Pons (tissue), 1 donor: ENCODE measurements around the gene ZNF232.
"Not testable (repeated sequence)": the region's sequence is repeated elsewhere in the genome, so short reads cannot be mapped to it uniquely, and the experiment has no call there.

Experiments
- DNase-seq: peaks from one replicate; pipeline ENCODE4 v3.0.0-alpha.2; 2016; ENCODE audit warnings: low spot score

The ZNF232 gene

GRCh38 chr17:5097101-5097834 is 14.4 kb downstream of the ZNF232 start:
- no peak for DNase-seq

- no peak for DNase-seq
These were observed 15.0 kb downstream of the ZNF232 start for GRCh38 chr17:5096731-5097100.

DNA sequence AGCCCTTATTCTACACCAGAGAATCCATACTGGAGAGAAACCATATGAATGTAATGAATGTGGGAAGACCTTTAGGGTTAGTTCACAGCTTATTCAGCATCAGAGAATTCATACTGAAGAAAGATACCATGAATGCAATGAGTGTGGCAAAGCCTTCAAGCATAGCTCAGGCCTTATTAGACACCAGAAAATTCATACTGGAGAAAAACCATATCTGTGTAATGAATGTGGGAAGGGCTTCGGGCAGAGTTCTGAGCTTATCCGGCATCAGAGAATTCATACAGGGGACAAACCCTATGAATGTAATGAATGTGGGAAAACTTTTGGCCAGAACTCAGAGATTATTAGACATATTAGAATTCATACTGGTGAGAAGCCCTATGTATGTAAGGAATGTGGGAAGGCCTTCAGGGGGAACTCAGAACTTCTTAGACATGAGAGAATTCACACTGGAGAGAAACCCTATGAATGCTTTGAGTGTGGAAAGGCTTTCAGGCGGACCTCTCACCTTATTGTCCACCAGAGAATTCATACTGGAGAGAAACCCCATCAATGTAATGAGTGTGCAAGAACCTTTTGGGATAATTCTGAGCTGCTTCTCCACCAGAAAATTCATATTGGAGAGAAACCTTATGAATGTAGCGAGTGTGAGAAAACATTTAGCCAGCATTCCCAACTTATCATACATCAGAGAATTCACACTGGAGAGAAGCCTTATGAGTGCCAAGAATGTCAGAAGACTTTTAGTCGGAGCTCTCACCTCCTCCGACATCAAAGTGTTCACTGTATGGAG is 19.3 kb downstream of the ZNF232 start:
- no peak for DNase-seq

DNA sequence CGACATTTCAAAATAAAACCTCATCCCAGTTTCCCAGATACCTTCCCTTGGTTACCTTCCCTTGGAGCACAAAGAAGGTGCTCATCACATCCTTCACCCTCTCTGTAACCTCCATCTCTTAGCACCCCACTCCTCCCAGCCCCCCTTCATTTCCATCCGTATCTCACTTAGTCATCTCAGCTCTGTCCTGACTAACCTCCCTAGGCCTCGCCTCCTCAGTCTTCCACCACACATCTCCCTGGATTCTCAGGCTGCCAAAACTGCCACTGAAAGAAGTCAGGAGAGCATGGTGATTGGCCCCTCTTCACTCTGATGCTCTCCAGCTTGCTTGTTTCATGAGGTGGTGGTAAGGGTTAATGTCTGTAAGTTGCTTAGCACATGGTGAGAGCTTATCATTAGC is 31.1 kb downstream of the ZNF232 start:
- DNase-seq: no peak

- DNase-seq: peak; percentile 68
These were observed 33.3 kb downstream of the ZNF232 start, which contains the start of gene ZFP3 for GRCh38 chr17:5078106-5079028. TSS of gene ZFP3 (plus strand) at chr17:5078467. CDS start at chr17:5091505, 13,038 bp downstream.

DNA sequence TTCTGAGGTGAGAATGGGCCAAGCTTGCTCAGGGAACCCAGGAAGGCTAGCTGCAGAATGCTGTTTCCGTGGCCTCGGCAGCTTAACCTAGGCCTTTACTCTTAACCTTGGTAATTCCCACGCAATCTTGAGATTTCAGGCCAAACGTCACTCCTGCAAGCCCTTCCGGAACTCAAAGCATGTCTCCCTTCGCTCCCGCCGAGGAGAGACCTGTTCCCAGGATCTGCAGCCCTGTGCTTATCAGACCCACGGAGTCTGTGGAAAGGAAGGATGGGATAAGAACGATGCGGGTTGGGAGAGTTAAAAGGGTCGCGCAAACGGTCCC is 33.9 kb downstream of the ZNF232 start:
- DNase-seq: no peak

DNA sequence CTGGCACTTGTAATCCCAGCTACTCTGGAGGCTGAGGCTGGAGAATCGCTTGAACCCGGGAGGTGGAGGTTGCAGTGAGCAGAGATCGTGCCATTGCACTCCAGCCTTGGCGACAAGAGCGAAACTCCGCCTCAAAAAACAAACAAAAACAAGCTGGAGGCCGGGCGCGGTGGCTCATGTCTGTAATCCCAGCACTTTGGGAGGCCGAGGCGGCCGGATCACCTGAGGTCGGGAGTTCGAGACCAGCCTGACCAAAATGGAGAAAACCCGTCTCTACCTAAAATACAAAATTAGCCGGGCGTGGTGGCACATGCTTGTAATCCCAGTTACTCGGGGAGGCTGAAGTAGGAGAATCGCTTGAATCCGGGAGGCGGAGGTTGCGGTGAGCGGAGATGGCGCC is 34.4 kb downstream of the ZNF232 start:
- DNase-seq: not testable (repeated sequence)

DNA sequence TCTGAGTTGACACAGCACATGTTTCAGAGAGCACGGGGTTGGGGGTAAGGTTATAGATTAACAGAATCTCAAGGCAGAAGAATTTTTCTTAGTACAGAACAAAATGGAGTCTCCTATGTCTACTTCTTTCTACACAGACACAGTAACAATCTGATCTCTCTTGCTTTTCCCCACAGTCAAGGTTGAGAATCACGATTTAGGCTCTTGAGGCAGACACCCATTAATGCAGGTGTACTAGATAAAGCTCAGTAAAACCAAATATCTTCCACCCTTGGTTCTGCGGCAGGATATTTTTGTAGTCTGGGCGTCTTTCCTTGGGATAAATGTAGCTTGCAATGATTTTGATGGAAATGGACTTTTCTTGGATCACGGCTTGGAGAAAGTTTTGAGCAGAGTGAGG is 36.2 kb downstream of the ZNF232 start:
- DNase-seq: not testable (repeated sequence)

DNA sequence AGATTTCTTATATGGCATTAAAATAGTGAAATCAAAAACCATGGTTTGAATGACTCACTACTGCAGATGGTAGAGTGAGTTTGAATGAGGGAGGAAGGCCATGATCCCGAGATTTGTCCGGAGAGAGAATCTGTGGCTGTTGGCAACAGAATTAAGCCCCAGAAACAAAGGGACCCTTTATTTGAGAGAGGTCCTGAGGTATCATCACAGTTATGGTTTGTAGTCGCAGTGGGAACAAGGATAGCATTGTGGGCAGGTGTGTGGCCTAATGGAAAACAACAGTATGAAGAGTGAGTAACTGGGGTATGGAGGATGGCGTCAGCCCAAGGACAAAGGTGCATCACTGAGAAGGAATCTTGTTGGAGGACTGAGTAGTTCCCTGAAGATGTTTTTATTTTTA is 42.0 kb downstream of the ZNF232 start:
- no peak for DNase-seq

GRCh38 chr17:5068236-5068635 is 43.4 kb downstream of the ZNF232 start:
- DNase-seq: no peak

DNA sequence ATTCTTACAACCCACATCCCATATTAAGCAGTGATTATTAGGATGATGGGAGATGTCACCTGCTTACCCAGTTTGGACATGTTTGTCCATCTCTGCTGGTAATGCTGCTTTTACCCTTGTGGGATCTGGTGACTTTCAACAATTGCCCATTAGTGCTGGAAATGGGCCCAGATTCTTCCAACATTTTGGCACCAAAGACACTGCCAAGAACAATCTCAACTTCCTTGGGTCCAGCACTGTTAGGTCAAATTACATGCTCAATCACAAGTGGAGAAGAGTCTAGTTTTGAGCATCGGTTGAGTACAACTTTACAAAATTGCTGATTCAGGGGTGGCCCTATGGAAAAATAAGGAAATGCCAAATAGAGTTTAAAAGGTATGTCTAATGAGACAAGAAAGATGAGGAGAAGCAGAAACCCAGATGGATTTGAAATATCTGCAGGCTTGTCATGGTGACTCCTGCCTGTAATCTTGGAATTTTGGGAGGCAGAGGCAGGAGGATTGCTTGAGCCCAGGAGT is 46.4 kb downstream of the ZNF232 start:
- DNase-seq: no peak
